Measurements from ENCODE around the gene CACNA1C. TPM values are rescaled to one million over a fixed set of nuclear protein-coding genes. Genes with fewer than 3 reads are reported as not detected.

Gene CACNA1C
- total RNA-seq, 2 experiments from 2014 or later: 0.05 to 0.08 TPM

DNA sequence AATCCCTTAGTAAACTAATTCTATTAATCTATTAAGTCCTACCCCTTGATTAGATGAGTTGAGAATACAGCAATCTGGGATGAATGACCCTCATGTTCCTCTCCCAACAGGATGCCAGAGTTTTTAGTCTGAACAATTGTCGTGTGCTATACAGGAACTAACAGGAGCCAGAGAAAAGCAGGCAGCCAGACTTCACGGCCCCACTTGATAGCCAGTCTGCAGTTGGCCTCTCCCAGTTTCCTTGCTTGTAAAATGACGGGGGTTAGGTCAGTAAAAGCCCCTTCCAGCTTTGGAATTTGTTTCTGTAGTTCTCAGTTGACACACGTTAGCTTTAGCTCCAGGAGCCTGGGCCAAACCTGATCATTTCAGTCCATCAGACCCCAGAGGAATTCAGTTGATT lies 475.2 kb downstream of the CACNA1C start:
- no peaks in the 10 kb centered on the region for H3K36me3 Mint-ChIP-seq (ENCODE audit: low read depth)
- no peaks in the 10 kb centered on the region for H3K36me3 ChIP-seq (ENCODE audit: insufficient read depth, low read length)
- H3K27ac Mint-ChIP-seq: no peak overlapping the region
- no peaks in the 10 kb centered on the region for H3K27me3 Mint-ChIP-seq
- no peaks in the 10 kb centered on the region for H3K9me3 Mint-ChIP-seq
- H3K4me3 Mint-ChIP-seq: no peak overlapping the region
- intact Hi-C loops (cut with DNase I, micrococcal nuclease): no loop called here
- H3K27ac ChIP-seq (ENCODE audit: low read depth in 1 of 2, low read length in 2 of 2): no peak overlapping the region
- no peak for DNase-seq
- no peaks in the 10 kb centered on the region for H3K4me1 Mint-ChIP-seq (ENCODE audit: low read depth)
- no peaks in the 10 kb centered on the region for H3K9me3 ChIP-seq (ENCODE audit: control insufficient read depth in 1 of 2, insufficient read depth in 1 of 2, low read length in 2 of 2)
- ChIA-PET POLR2A (no interaction called here), CTCF (no interaction called here)
- no peaks in the 10 kb centered on the region for H3K4me1 ChIP-seq (ENCODE audit: insufficient read depth, low read length)
- ATAC-seq (ENCODE audit: poor library complexity): no peak
- H3K4me3 ChIP-seq (ENCODE audit: low read length): no peak overlapping the region
- no peaks in the 10 kb centered on the region for H3K27me3 ChIP-seq (ENCODE audit: control insufficient read depth in 1 of 2, insufficient read depth in 2 of 2, low read length in 2 of 2)
- TF ChIP-seq, protein P1, sequence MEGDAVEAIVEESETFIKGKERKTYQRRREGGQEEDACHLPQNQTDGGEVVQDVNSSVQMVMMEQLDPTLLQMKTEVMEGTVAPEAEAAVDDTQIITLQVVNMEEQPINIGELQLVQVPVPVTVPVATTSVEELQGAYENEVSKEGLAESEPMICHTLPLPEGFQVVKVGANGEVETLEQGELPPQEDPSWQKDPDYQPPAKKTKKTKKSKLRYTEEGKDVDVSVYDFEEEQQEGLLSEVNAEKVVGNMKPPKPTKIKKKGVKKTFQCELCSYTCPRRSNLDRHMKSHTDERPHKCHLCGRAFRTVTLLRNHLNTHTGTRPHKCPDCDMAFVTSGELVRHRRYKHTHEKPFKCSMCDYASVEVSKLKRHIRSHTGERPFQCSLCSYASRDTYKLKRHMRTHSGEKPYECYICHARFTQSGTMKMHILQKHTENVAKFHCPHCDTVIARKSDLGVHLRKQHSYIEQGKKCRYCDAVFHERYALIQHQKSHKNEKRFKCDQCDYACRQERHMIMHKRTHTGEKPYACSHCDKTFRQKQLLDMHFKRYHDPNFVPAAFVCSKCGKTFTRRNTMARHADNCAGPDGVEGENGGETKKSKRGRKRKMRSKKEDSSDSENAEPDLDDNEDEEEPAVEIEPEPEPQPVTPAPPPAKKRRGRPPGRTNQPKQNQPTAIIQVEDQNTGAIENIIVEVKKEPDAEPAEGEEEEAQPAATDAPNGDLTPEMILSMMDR (IDR thresholded peaks at IDR 0.05): no peak

DNA sequence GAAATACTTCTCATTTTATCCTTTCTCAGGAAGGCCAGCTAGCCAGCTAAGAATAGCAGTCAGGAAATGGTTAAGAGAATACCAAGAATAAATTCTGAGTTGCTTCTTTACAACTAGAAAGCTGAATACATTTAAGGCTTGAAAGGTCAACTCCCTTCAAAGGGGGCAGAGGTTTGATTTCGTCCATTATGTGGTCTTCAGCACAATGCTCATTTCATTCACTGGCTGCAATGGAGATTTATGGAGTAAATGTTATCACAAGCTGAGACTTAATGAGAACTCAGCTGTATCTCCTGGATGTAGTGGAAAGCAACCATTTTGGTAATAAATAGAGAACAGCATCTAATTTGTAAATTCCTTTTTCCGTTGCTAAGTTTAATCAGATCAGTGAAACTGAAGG lies 477.0 kb downstream of the CACNA1C start:
- no peaks in the 10 kb centered on the region for H3K27me3 ChIP-seq (ENCODE audit: control insufficient read depth in 1 of 2, insufficient read depth in 2 of 2, low read length in 2 of 2)
- intact Hi-C loops (cut with DNase I, micrococcal nuclease): no loop called here
- DNase-seq (no peak), ATAC-seq (ENCODE audit: poor library complexity) (no peak)
- H3K4me3 ChIP-seq (ENCODE audit: low read length): no peak overlapping the region
- no peaks in the 10 kb centered on the region for H3K36me3 Mint-ChIP-seq (ENCODE audit: low read depth)
- H3K9me3 Mint-ChIP-seq: no peaks in the 10 kb centered on the region
- H3K27ac Mint-ChIP-seq: no peak overlapping the region
- POLR2A ChIA-PET: no interaction called here
- H3K4me3 Mint-ChIP-seq: no peak overlapping the region
- no peaks in the 10 kb centered on the region for H3K27me3 Mint-ChIP-seq
- H3K9me3 ChIP-seq (ENCODE audit: control insufficient read depth in 1 of 2, insufficient read depth in 1 of 2, low read length in 2 of 2): no peaks in the 10 kb centered on the region
- CTCF ChIA-PET: no interaction called here
- no peaks in the 10 kb centered on the region for H3K4me1 Mint-ChIP-seq (ENCODE audit: low read depth)
- H3K36me3 ChIP-seq (ENCODE audit: insufficient read depth, low read length): no peaks in the 10 kb centered on the region
- TF ChIP-seq, protein P1 (IDR thresholded peaks at IDR 0.05): no peak
- H3K4me1 ChIP-seq (ENCODE audit: insufficient read depth, low read length): no peaks in the 10 kb centered on the region
- no peak overlapping the region for H3K27ac ChIP-seq (ENCODE audit: low read depth in 1 of 2, low read length in 2 of 2)

DNA sequence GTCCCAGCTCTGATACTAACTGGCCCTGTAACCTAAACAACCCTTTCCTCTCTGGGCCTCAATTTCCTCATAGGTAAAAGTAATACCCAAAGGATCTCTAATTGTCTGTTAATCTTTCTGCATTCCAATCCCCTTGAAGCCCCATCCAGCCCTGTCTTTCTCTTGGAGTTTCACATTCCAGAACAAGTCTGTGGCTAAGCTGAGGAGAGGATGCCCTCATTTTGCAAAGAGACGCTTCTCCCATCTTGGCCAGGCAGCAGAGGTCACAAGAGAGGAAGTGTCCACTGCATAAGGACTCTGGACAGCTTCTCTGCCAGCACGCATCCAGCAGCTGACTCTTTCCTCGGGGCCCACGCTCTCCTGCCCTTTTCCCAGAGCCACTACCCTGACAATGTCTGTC lies 478.6 kb downstream of the CACNA1C start:
- H3K27me3 ChIP-seq (ENCODE audit: control insufficient read depth in 1 of 2, insufficient read depth in 2 of 2, low read length in 2 of 2): no peaks in the 10 kb centered on the region
- no peaks in the 10 kb centered on the region for H3K4me1 ChIP-seq (ENCODE audit: insufficient read depth, low read length)
- H3K4me1 Mint-ChIP-seq (ENCODE audit: low read depth): no peaks in the 10 kb centered on the region
- H3K9me3 ChIP-seq (ENCODE audit: control insufficient read depth in 1 of 2, insufficient read depth in 1 of 2, low read length in 2 of 2): no peaks in the 10 kb centered on the region
- no peak overlapping the region for H3K4me3 Mint-ChIP-seq
- H3K36me3 Mint-ChIP-seq (ENCODE audit: low read depth): no peaks in the 10 kb centered on the region
- no peaks in the 10 kb centered on the region for H3K27me3 Mint-ChIP-seq
- TF ChIP-seq, protein P1 (IDR thresholded peaks at IDR 0.05): no peak
- no peak overlapping the region for H3K27ac Mint-ChIP-seq
- intact Hi-C loops (cut with DNase I, micrococcal nuclease): no loop called here
- no peak overlapping the region for H3K27ac ChIP-seq (ENCODE audit: low read depth in 1 of 2, low read length in 2 of 2)
- POLR2A ChIA-PET: no interaction called here
- H3K4me3 ChIP-seq (ENCODE audit: low read length): no peak overlapping the region
- ATAC-seq (ENCODE audit: poor library complexity) (no peak), DNase-seq (no peak)
- H3K9me3 Mint-ChIP-seq: no peaks in the 10 kb centered on the region
- H3K36me3 ChIP-seq (ENCODE audit: insufficient read depth, low read length): no peaks in the 10 kb centered on the region
- CTCF ChIA-PET: no interaction called here

All from CD4-positive, alpha-beta T cell (primary cell).